CD14-positive monocyte (primary cell): Measurements from ENCODE around the gene PPP1R12B. TPM values are rescaled to one million over a fixed set of nuclear protein-coding genes. Genes with fewer than 3 reads are reported as not detected.
A peak's percentile ranks its signal among the peaks of the same experiment; 100 is the strongest.

Experiments used
- DNase-seq, 3 donors: peaks; one replicate each; pipeline ENCODE4 v3.0.0-alpha.2; 2011 to 2022
- H2AFZ ChIP-seq: 2 replicates; pipeline ENCODE4 v1.6.0; 2012; ENCODE audit warnings: mild to moderate bottlenecking, low read depth, low read length, inconsistent platforms; ENCODE audit not compliant: insufficient read depth, poor library complexity, severe bottlenecking
- H3K27ac ChIP-seq, 2 donors: 1 replicate in 1 of 2; 2 replicates in 1 of 2; pipeline ENCODE4 v1.5.1; 2012 to 2013; ENCODE audit warnings: low read length in 2 of 2, control low read depth in 1 of 2, inconsistent platforms in 1 of 2, low read depth in 1 of 2, mild to moderate bottlenecking in 1 of 2
- H3K27me3 ChIP-seq, 2 donors: one replicate each; pipeline versions ENCODE4 v1.6.0 to v1.6.1; 2011 to 2013; ENCODE audit warnings: low read length in 2 of 2; ENCODE audit not compliant: control insufficient read depth in 2 of 2, insufficient read depth in 2 of 2
- H3K36me3 ChIP-seq, 2 donors: replicated peaks in 1 of 2; 1 replicate in 1 of 2; 2 replicates in 1 of 2; pipeline versions ENCODE4 v1.5.1 to v1.6.1; 2012 to 2013; ENCODE audit warnings: low read length in 2 of 2, control low read depth in 1 of 2, inconsistent platforms in 1 of 2, mild to moderate bottlenecking in 1 of 2; ENCODE audit not compliant: insufficient read depth in 2 of 2, control insufficient read depth in 1 of 2
- H3K4me1 ChIP-seq, 2 donors: 1 replicate in 1 of 2; 2 replicates in 1 of 2; pipeline versions ENCODE4 v1.5.1 to v1.6.1; 2012 to 2013; ENCODE audit warnings: low read length in 2 of 2, control low read depth in 1 of 2, inconsistent platforms in 1 of 2, mild to moderate bottlenecking in 1 of 2, moderate library complexity in 1 of 2; ENCODE audit not compliant: insufficient read depth in 2 of 2, control insufficient read depth in 1 of 2
- H3K4me2 ChIP-seq: replicated peaks from 2 replicates; pipeline ENCODE3; 2012; ENCODE audit warnings: low read length, moderate library complexity, mild to moderate bottlenecking; ENCODE audit not compliant: poor library complexity, severe bottlenecking; ENCODE audit errors: extremely low read depth
- H3K4me3 ChIP-seq, 3 experiments: fragments of 200-600 bp in 1 of 3; sonication (generic) in 1 of 3; replicated peaks in 1 of 3; 1 replicate in 2 of 3; 2 replicates in 1 of 3; pipeline ENCODE4 v1.5.1; 2011 to 2013; ENCODE audit warnings: low read length in 3 of 3, mild to moderate bottlenecking in 3 of 3, control low read depth in 2 of 3, low read depth in 2 of 3, inconsistent platforms in 1 of 3, moderate library complexity in 1 of 3
- H3K79me2 ChIP-seq: 2 replicates; pipeline ENCODE4 v1.6.0; 2012; ENCODE audit warnings: mild to moderate bottlenecking, control low read depth, inconsistent platforms, low read length, moderate library complexity; ENCODE audit not compliant: insufficient read depth
- H3K9ac ChIP-seq: 2 replicates; pipeline ENCODE4 v1.6.0; 2017; ENCODE audit warnings: low read length, mild to moderate bottlenecking; ENCODE audit not compliant: insufficient read depth, poor library complexity, severe bottlenecking
- H3K9me3 ChIP-seq, 2 donors: replicated peaks in 1 of 2; 1 replicate in 1 of 2; 2 replicates in 1 of 2; pipeline versions ENCODE4 v1.5.1 to v1.6.1; 2012 to 2013; ENCODE audit warnings: low read length in 2 of 2, control low read depth in 1 of 2; ENCODE audit not compliant: control insufficient read depth in 1 of 2, insufficient read depth in 1 of 2
- H4K20me1 ChIP-seq: 2 replicates; pipeline ENCODE4 v1.6.0; 2012; ENCODE audit warnings: mild to moderate bottlenecking, low read length, control low read depth, moderate library complexity; ENCODE audit not compliant: insufficient read depth
- H3K27ac Mint-ChIP-seq, 7 donors: one replicate each; pipeline ENCODE4 v1.8.0; 2020; ENCODE audit warnings: mild to moderate bottlenecking in 7 of 7, mixed read lengths in 7 of 7, moderate library complexity in 6 of 7, inconsistent platforms in 2 of 7
- H3K27me3 Mint-ChIP-seq, 3 donors: one replicate each; pipeline ENCODE4 v1.8.0; 2021 to 2022; ENCODE audit warnings: low read depth in 3 of 3, mild to moderate bottlenecking in 3 of 3, mixed read lengths in 3 of 3, moderate library complexity in 3 of 3, inconsistent platforms in 1 of 3
- H3K36me3 Mint-ChIP-seq, 2 donors: one replicate each; pipeline ENCODE4 v1.8.0; 2020; ENCODE audit warnings: mixed read lengths in 2 of 2, inconsistent platforms in 1 of 2, mild to moderate bottlenecking in 1 of 2
- H3K4me1 Mint-ChIP-seq: one replicate; pipeline ENCODE4 v1.8.0; 2020; ENCODE audit warnings: mild to moderate bottlenecking, mixed read lengths
- H3K4me3 Mint-ChIP-seq, 2 donors: one replicate each; pipeline ENCODE4 v1.8.0; 2020; ENCODE audit warnings: mild to moderate bottlenecking in 2 of 2, mixed read lengths in 2 of 2, moderate library complexity in 1 of 2
- H3K9me3 Mint-ChIP-seq, 7 donors: one replicate each; pipeline ENCODE4 v1.8.0; 2020 to 2022; ENCODE audit warnings: mixed read lengths in 7 of 7, mild to moderate bottlenecking in 6 of 7, moderate library complexity in 6 of 7, inconsistent platforms in 2 of 7
- CTCF ChIP-seq: fragments of 200-600 bp; IDR thresholded peaks from one replicate; pipeline ENCODE4 v1.8.0; 2022; ENCODE audit warnings: antibody characterized with exemption, mild to moderate bottlenecking
- WGBS: methylation state at CpG from one replicate; pipeline ENCODE4 v1.1.5; 2013; ENCODE audit warnings: missing lambda C conversion rate; ENCODE audit not compliant: insufficient coverage; 5-methylcytosine and 5-hydroxymethylcytosine counted together
- intact Hi-C, 2 donors: fragments of 100-400 bp; cut with micrococcal nuclease; formaldehyde crosslinking; loops; one replicate each; pipeline versions ENCODE4 v1.15.0 to v1.15.1; 2023
- polyA plus RNA-seq, 3 donors: library from polyadenylated mRNA; depleted of rRNA in 1 of 3; unstranded in 2 of 3; stranded (reverse) in 1 of 3; fragments of 300-500 nt in 2 of 3; fragments of >200 nt in 1 of 3; fragmentation: Illumina TruSeq in 2 of 3; gene quantifications; 1 replicate in 2 of 3; 2 replicates in 1 of 3; pipeline ENCODE4 v1.2.3, GENCODE V29; 2012 to 2021

PPP1R12B gene
- polyA plus RNA-seq, 3 donors: 1.3 to 12.2 (median 1.7) TPM

GRCh38 chr1:202587859-202588485, 239.5 kb downstream of the PPP1R12B start:
- Histone ChIP-seq H2AFZ (no peak overlapping the region), H4K20me1 (peaks cover 80% of the 10 kb centered on the region), H3K27ac (no peak overlapping the region), H3K27me3 (peaks cover 42 to 91% of the 10 kb centered on the region in 2 donors), H3K9me3 (no peaks in the 10 kb centered on the region), H3K4me3 (no peak overlapping the region), H3K4me2 (no peak overlapping the region), H3K36me3 (peaks cover 3 to 19% of the 10 kb centered on the region in 2 donors), H3K79me2 (no peaks in the 10 kb centered on the region), H3K4me1 (peaks cover 19 to 21% of the 10 kb centered on the region in 2 donors), H3K9ac (no peak overlapping the region)
- Mint-ChIP-seq H3K4me3 (peak overlapping the region in 1 of 2 donors; percentile 81), H3K27me3 (peaks cover 46 to 87% (median 82%) of the 10 kb centered on the region in 3 donors), H3K27ac (no peak overlapping the region), H3K36me3 (peaks cover 57 to 68% of the 10 kb centered on the region in 2 donors), H3K9me3 (peaks cover 0 to 5% (median 3%) of the 10 kb centered on the region in 7 donors), H3K4me1 (peaks cover 28% of the 10 kb centered on the region)
- no CpG with 5 or more reads among the region's 1 CpG for WGBS
- intact Hi-C loops: no loop called here
- no peak for DNase-seq
- no peak for TF ChIP-seq CTCF

- peaks cover 0 to 7% (median 3%) of the 10 kb centered on the region in 7 donors for H3K9me3 Mint-ChIP-seq
- peaks cover 19 to 21% of the 10 kb centered on the region in 2 donors for H3K4me1 ChIP-seq
- peaks cover 51 to 89% (median 86%) of the 10 kb centered on the region in 3 donors for H3K27me3 Mint-ChIP-seq
- no peak overlapping the region for H3K27ac Mint-ChIP-seq
- H3K36me3 ChIP-seq: peaks cover 3 to 12% of the 10 kb centered on the region in 2 donors
- peaks cover 45 to 93% of the 10 kb centered on the region in 2 donors for H3K27me3 ChIP-seq
- no peaks in the 10 kb centered on the region for H3K9me3 ChIP-seq
- no peak overlapping the region for H2AFZ ChIP-seq
- H4K20me1 ChIP-seq: peaks cover 84% of the 10 kb centered on the region
- H3K9ac ChIP-seq: no peak overlapping the region
- DNase-seq: no peak
- intact Hi-C loops: no loop called here
- no peak overlapping the region for H3K4me3 ChIP-seq
- H3K4me2 ChIP-seq: no peak overlapping the region
- H3K4me3 Mint-ChIP-seq: peak overlapping the region in 1 of 2 donors; percentile 81
- no peaks in the 10 kb centered on the region for H3K79me2 ChIP-seq
- 100% methylated on average over 2 of the region's 4 CpGs for WGBS
- H3K36me3 Mint-ChIP-seq: peaks cover 54 to 66% of the 10 kb centered on the region in 2 donors
- H3K27ac ChIP-seq: no peak overlapping the region
- TF ChIP-seq CTCF: no peak
- H3K4me1 Mint-ChIP-seq: peaks cover 28% of the 10 kb centered on the region
Measured at GRCh38 chr1:202588503-202589189, 240.1 kb downstream of the PPP1R12B start.
